NT2/D1 (cell line): ENCODE measurements around the gene ATL1.
"Not testable (repeated sequence)": the region's sequence is repeated elsewhere in the genome, so short reads cannot be mapped to it uniquely, and the experiment has no call there.

Source experiments
- SUZ12 ChIP-seq: IDR thresholded peaks from 2 replicates; pipeline ENCODE4 v1.6.1; 2011; ENCODE audit not compliant: insufficient read length, insufficient read depth; ENCODE audit errors: extremely low read depth
- YY1 ChIP-seq: IDR thresholded peaks from 2 replicates; pipeline ENCODE4 v1.6.1; 2011; ENCODE audit not compliant: insufficient read length, insufficient read depth
- ZNF274 ChIP-seq: IDR thresholded peaks from 2 replicates; pipeline ENCODE4 v1.6.1; 2011; ENCODE audit warnings: mild to moderate bottlenecking, low read depth, low read length

DNA sequence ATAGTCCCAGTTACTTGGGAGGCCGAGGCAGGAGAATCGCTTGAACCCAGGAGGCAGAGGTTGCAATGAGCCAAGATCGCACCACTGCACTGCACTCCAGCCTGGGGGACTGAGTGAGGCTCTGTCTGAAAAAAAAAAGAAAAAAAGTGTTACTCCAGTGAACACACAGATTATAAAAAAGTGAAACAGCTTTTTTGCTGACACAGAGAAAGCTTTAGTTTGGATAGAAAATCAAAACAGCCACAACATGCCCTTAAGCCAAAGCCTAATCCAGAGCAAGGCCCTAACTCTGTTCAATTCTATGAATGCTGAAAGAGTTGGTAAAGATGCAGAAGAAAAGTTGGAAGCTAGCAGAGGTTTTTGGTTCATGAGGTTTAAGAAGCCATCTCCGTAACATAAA lies 65.0 kb downstream of the ATL1 start:
- not testable (repeated sequence) for TF ChIP-seq YY1, ZNF274, SUZ12
